SJCRH30 (cell line): ENCODE data around the gene KLF15. TPM values are rescaled to one million over a fixed set of nuclear protein-coding genes. Genes with fewer than 3 reads are reported as not detected.

Experiments used
- DNase-seq, 2 experiments: peaks; one replicate each; pipeline ENCODE4 v3.0.0-alpha.2; 2015 to 2020
- H3K27ac ChIP-seq: fragments of 250-450 bp; sonication (Bioruptor Pico); 2 replicates; pipeline ENCODE4 v1.5.1; 2020; ENCODE audit warnings: mild to moderate bottlenecking, moderate library complexity
- H3K27me3 ChIP-seq: fragments of 250-450 bp; sonication (Bioruptor Pico); 2 replicates; pipeline ENCODE4 v1.5.1; 2020; ENCODE audit warnings: mild to moderate bottlenecking, moderate library complexity
- H3K36me3 ChIP-seq: fragments of 250-450 bp; sonication (Bioruptor Pico); 2 replicates; pipeline ENCODE4 v1.5.1; 2020; ENCODE audit warnings: mild to moderate bottlenecking, moderate library complexity
- H3K4me1 ChIP-seq: fragments of 250-450 bp; sonication (Bioruptor Pico); 2 replicates; pipeline ENCODE4 v1.5.1; 2020; ENCODE audit warnings: mild to moderate bottlenecking, moderate library complexity
- H3K4me3 ChIP-seq: fragments of 250-450 bp; sonication (Bioruptor Pico); 2 replicates; pipeline ENCODE4 v1.5.1; 2020; ENCODE audit warnings: mild to moderate bottlenecking, moderate library complexity
- H3K9me3 ChIP-seq: fragments of 250-450 bp; sonication (Bioruptor Pico); replicated peaks from 2 replicates; pipeline ENCODE4 v1.5.1; 2020; ENCODE audit warnings: mild to moderate bottlenecking, moderate library complexity
- total RNA-seq: library from RNA; depleted of rRNA; stranded (reverse); fragments of >200 nt; shearing (Covaris generic); gene quantifications from 2 replicates; pipeline ENCODE4 v1.2.3, GENCODE V29; 2014

The KLF15 gene
- total RNA-seq, 1 experiment from 2014 or later, result 3.3 TPM

GRCh38 chr3:126349611-126350501 lies 7.4 kb downstream of the KLF15 start:
- Histone ChIP-seq H3K27ac (no peak overlapping the region), H3K36me3 (no peaks in the 10 kb centered on the region), H3K27me3 (no peaks in the 10 kb centered on the region), H3K4me1 (no peaks in the 10 kb centered on the region), H3K4me3 (no peak overlapping the region), H3K9me3 (no peaks in the 10 kb centered on the region)
- no peak for DNase-seq

- Histone ChIP-seq H3K27ac (no peak overlapping the region), H3K4me1 (no peaks in the 10 kb centered on the region), H3K4me3 (no peak overlapping the region), H3K36me3 (no peaks in the 10 kb centered on the region), H3K9me3 (no peaks in the 10 kb centered on the region), H3K27me3 (no peaks in the 10 kb centered on the region)
- DNase-seq, result no peak
Measured at GRCh38 chr3:126349071-126349470, 8.1 kb downstream of the KLF15 start.

- peak in 1 of 2 experiments; percentile 16 for DNase-seq
- Histone ChIP-seq H3K9me3 (no peaks in the 10 kb centered on the region), H3K27ac (no peak overlapping the region), H3K36me3 (no peaks in the 10 kb centered on the region), H3K4me1 (no peaks in the 10 kb centered on the region), H3K4me3 (no peak overlapping the region), H3K27me3 (no peaks in the 10 kb centered on the region)
Measured at GRCh38 chr3:126348308-126348920, 8.8 kb downstream of the KLF15 start.

GRCh38 chr3:126347543-126348161 lies 9.6 kb downstream of the KLF15 start:
- no peak overlapping the region for H3K27ac ChIP-seq
- no peaks in the 10 kb centered on the region for H3K4me1 ChIP-seq
- no peak for DNase-seq
- no peak overlapping the region for H3K4me3 ChIP-seq
- H3K27me3 ChIP-seq, result no peaks in the 10 kb centered on the region
- no peaks in the 10 kb centered on the region for H3K9me3 ChIP-seq
- H3K36me3 ChIP-seq, result no peaks in the 10 kb centered on the region

GRCh38 chr3:126346466-126346865 lies 10.7 kb downstream of the KLF15 start:
- H3K36me3 ChIP-seq, result no peaks in the 10 kb centered on the region
- no peaks in the 10 kb centered on the region for H3K27me3 ChIP-seq
- DNase-seq, result no peak
- H3K4me1 ChIP-seq, result no peaks in the 10 kb centered on the region
- no peak overlapping the region for H3K27ac ChIP-seq
- no peaks in the 10 kb centered on the region for H3K9me3 ChIP-seq
- no peak overlapping the region for H3K4me3 ChIP-seq

- no peaks in the 10 kb centered on the region for H3K9me3 ChIP-seq
- H3K4me3 ChIP-seq, result no peak overlapping the region
- no peak overlapping the region for H3K27ac ChIP-seq
- no peak for DNase-seq
- H3K36me3 ChIP-seq, result no peaks in the 10 kb centered on the region
- no peaks in the 10 kb centered on the region for H3K27me3 ChIP-seq
- no peaks in the 10 kb centered on the region for H3K4me1 ChIP-seq
Measured at GRCh38 chr3:126345641-126346460, 11.4 kb downstream of the KLF15 start.

GRCh38 chr3:126345231-126345630 lies 12.0 kb downstream of the KLF15 start:
- H3K27me3 ChIP-seq, result no peaks in the 10 kb centered on the region
- H3K4me1 ChIP-seq, result no peaks in the 10 kb centered on the region
- H3K4me3 ChIP-seq, result no peak overlapping the region
- no peaks in the 10 kb centered on the region for H3K9me3 ChIP-seq
- no peak overlapping the region for H3K27ac ChIP-seq
- no peak for DNase-seq
- H3K36me3 ChIP-seq, result no peaks in the 10 kb centered on the region

- no peaks in the 10 kb centered on the region for H3K36me3 ChIP-seq
- no peak overlapping the region for H3K4me3 ChIP-seq
- no peak for DNase-seq
- H3K9me3 ChIP-seq, result no peaks in the 10 kb centered on the region
- H3K4me1 ChIP-seq, result no peaks in the 10 kb centered on the region
- H3K27me3 ChIP-seq, result no peaks in the 10 kb centered on the region
- no peak overlapping the region for H3K27ac ChIP-seq
Measured at GRCh38 chr3:126344380-126345041, 12.7 kb downstream of the KLF15 start.

- Histone ChIP-seq H3K27me3 (no peaks in the 10 kb centered on the region), H3K4me3 (no peak overlapping the region), H3K27ac (no peak overlapping the region), H3K4me1 (no peaks in the 10 kb centered on the region), H3K36me3 (no peaks in the 10 kb centered on the region), H3K9me3 (no peaks in the 10 kb centered on the region)
- no peak for DNase-seq
Measured at GRCh38 chr3:126343649-126344035, 13.6 kb downstream of the KLF15 start.

GRCh38 chr3:126342991-126343648 lies 14.1 kb downstream of the KLF15 start:
- H3K9me3 ChIP-seq, result no peaks in the 10 kb centered on the region
- H3K4me1 ChIP-seq, result no peaks in the 10 kb centered on the region
- H3K4me3 ChIP-seq, result no peak overlapping the region
- no peaks in the 10 kb centered on the region for H3K36me3 ChIP-seq
- peak in 1 of 2 experiments; percentile 22 for DNase-seq
- no peak overlapping the region for H3K27ac ChIP-seq
- H3K27me3 ChIP-seq, result no peaks in the 10 kb centered on the region

GRCh38 chr3:126342211-126342610 lies 15.0 kb downstream of the KLF15 start:
- H3K9me3 ChIP-seq, result no peaks in the 10 kb centered on the region
- H3K36me3 ChIP-seq, result no peaks in the 10 kb centered on the region
- DNase-seq, result no peak
- no peak overlapping the region for H3K27ac ChIP-seq
- H3K27me3 ChIP-seq, result no peaks in the 10 kb centered on the region
- H3K4me3 ChIP-seq, result no peak overlapping the region
- H3K4me1 ChIP-seq, result no peaks in the 10 kb centered on the region

GRCh38 chr3:126341755-126342150 lies 15.5 kb downstream of the KLF15 start:
- H3K27ac ChIP-seq, result no peak overlapping the region
- DNase-seq, result no peak
- H3K4me3 ChIP-seq, result no peak overlapping the region
- H3K36me3 ChIP-seq, result no peaks in the 10 kb centered on the region
- H3K4me1 ChIP-seq, result no peaks in the 10 kb centered on the region
- H3K27me3 ChIP-seq, result no peaks in the 10 kb centered on the region
- no peaks in the 10 kb centered on the region for H3K9me3 ChIP-seq

GRCh38 chr3:126340943-126341754 lies 16.1 kb downstream of the KLF15 start:
- Histone ChIP-seq H3K27ac (no peak overlapping the region), H3K36me3 (no peaks in the 10 kb centered on the region), H3K27me3 (no peaks in the 10 kb centered on the region), H3K4me1 (no peaks in the 10 kb centered on the region), H3K4me3 (no peak overlapping the region), H3K9me3 (no peaks in the 10 kb centered on the region)
- no peak for DNase-seq
